Esophagus muscularis mucosa (tissue), 4 donors: ENCODE data around the gene DAB2IP. TPM values are rescaled to one million over a fixed set of nuclear protein-coding genes. Genes with fewer than 3 reads are reported as not detected.

Experiments
- DNase-seq: peaks from one replicate; pipeline ENCODE4 v3.0.0-alpha.2; 2017; ENCODE audit errors: extremely low spot score
- H3K27ac ChIP-seq, 4 donors: fragments of 200-600 bp; sonication (generic); replicated peaks in 1 of 4; 1 replicate in 3 of 4; 2 replicates in 1 of 4; pipeline ENCODE4 v1.5.1; 2016 to 2019; ENCODE audit warnings: mild to moderate bottlenecking in 1 of 4
- H3K27me3 ChIP-seq, 4 donors: fragments of 200-600 bp; sonication (generic); one replicate each; pipeline versions ENCODE4 v1.5.1 to v1.6.0; 2016 to 2019
- H3K36me3 ChIP-seq, 4 donors: fragments of 200-600 bp; sonication (generic); one replicate each; pipeline ENCODE4 v1.5.1; 2016 to 2019
- H3K4me1 ChIP-seq, 4 donors: fragments of 200-600 bp; sonication (generic); one replicate each; pipeline ENCODE4 v1.5.1; 2016 to 2019
- H3K4me3 ChIP-seq, 4 donors: fragments of 200-600 bp; sonication (generic); 1 replicate in 2 of 4; 2 replicates in 2 of 4; pipeline ENCODE4 v1.5.1; 2016 to 2019; ENCODE audit warnings: mild to moderate bottlenecking in 4 of 4, moderate library complexity in 1 of 4
- H3K9me3 ChIP-seq, 4 donors: fragments of 200-600 bp; sonication (generic); 1 replicate in 3 of 4; 2 replicates in 1 of 4; pipeline ENCODE4 v1.5.1; 2016 to 2019
- CTCF ChIP-seq, 3 experiments: fragments of 200-600 bp in 2 of 3; fragments of 450-650 bp in 1 of 3; sonication (generic) in 2 of 3; IDR thresholded peaks; one replicate each; pipeline ENCODE4 v1.5.1; 2017 to 2019; ENCODE audit warnings: antibody characterized with exemption in 3 of 3, mild to moderate bottlenecking in 2 of 3, moderate library complexity in 1 of 3
- EP300 ChIP-seq: sonication (generic); formaldehyde crosslinking; IDR thresholded peaks from one replicate; pipeline ENCODE4 v1.6.1; 2017; ENCODE audit warnings: antibody characterized with exemption
- POLR2A ChIP-seq: fragments of 450-650 bp; IDR thresholded peaks from one replicate; pipeline ENCODE4 v1.6.1; 2017; ENCODE audit warnings: antibody characterized with exemption, moderate library complexity, mild to moderate bottlenecking, low read depth
- POLR2AphosphoS5 ChIP-seq, 2 donors: sonication (generic); formaldehyde crosslinking; IDR thresholded peaks; one replicate each; pipeline ENCODE4 v1.6.1; 2017; ENCODE audit warnings: antibody characterized with exemption in 2 of 2
- WGBS: methylation state at CpG from one replicate; pipeline ENCODE4 v1.1.5; 2018; 5-methylcytosine and 5-hydroxymethylcytosine counted together
- intact Hi-C: fragments of 100-400 bp; cut with DNase I; formaldehyde crosslinking; loops from one replicate; pipeline ENCODE4 v1.15.1; 2023
- total RNA-seq, 4 donors: library from RNA; depleted of rRNA; stranded (reverse); fragments of >200 nt; gene quantifications; one replicate each; pipeline versions ENCODE4 v1.1.0 to v1.2.1, GENCODE V29; 2016

The DAB2IP gene
- total RNA-seq, 4 donors from 2014 or later = 41.7 to 102 (median 62.4) TPM

GRCh38 chr9:121652838-121653231, 1.4 kb downstream of the DAB2IP start:
- peak overlapping the region; percentile 67 to 79 (median 72) for H3K27ac ChIP-seq
- no peaks in the 10 kb centered on the region for H3K36me3 ChIP-seq
- H3K4me1 ChIP-seq = peaks cover 76 to 88% (median 79%) of the 10 kb centered on the region in 4 donors
- H3K4me3 ChIP-seq = peak overlapping the region; percentile 64 to 79 (median 66)
- no peaks in the 10 kb centered on the region for H3K27me3 ChIP-seq
- no peak for TF ChIP-seq POLR2AphosphoS5 (IDR thresholded peaks at IDR 0.05)
- TF ChIP-seq CTCF (IDR thresholded peaks at IDR 0.05) = no peak
- TF ChIP-seq POLR2A = no peak
- no peak for TF ChIP-seq EP300
- intact Hi-C loops = no loop called here
- no peak for DNase-seq
- WGBS = 66% methylated on average over 2 of the region's 2 CpGs
- no peaks in the 10 kb centered on the region for H3K9me3 ChIP-seq

- Histone ChIP-seq H3K4me1 (peaks cover 90 to 100% (median 92%) of the 10 kb centered on the region in 4 donors), H3K27me3 (no peaks in the 10 kb centered on the region), H3K27ac (peak overlapping the region in 3 of 4 donors; percentile 26 to 74 (median 37)), H3K9me3 (no peaks in the 10 kb centered on the region), H3K4me3 (no peak overlapping the region), H3K36me3 (no peaks in the 10 kb centered on the region)
- WGBS = 91% methylated on average over 2 of the region's 3 CpGs
- no peak for TF ChIP-seq EP300
- no peak for TF ChIP-seq CTCF (IDR thresholded peaks at IDR 0.05)
- no peak for DNase-seq
- intact Hi-C loops = no loop called here
These were observed 3.2 kb downstream of the DAB2IP start for GRCh38 chr9:121654499-121655140.

GRCh38 chr9:121655231-121655755, 3.9 kb downstream of the DAB2IP start:
- TF ChIP-seq POLR2AphosphoS5 (IDR thresholded peaks at IDR 0.05) (no peak), CTCF (IDR thresholded peaks at IDR 0.05) (no peak), POLR2A (no peak), EP300 (no peak)
- Histone ChIP-seq H3K4me1 (peaks cover 87 to 100% (median 91%) of the 10 kb centered on the region in 4 donors), H3K36me3 (no peaks in the 10 kb centered on the region), H3K27me3 (no peaks in the 10 kb centered on the region), H3K9me3 (no peaks in the 10 kb centered on the region), H3K27ac (peak overlapping the region in 1 of 4 donors; percentile 6), H3K4me3 (no peak overlapping the region)
- 60% methylated on average over 1 of the region's 3 CpGs for WGBS
- DNase-seq = no peak
- intact Hi-C loops = no loop called here

GRCh38 chr9:121656941-121657470, 5.6 kb downstream of the DAB2IP start:
- Histone ChIP-seq H3K27me3 (no peaks in the 10 kb centered on the region), H3K9me3 (no peaks in the 10 kb centered on the region), H3K27ac (peak overlapping the region; percentile 65 to 74 (median 70)), H3K4me1 (peaks cover 77 to 99% (median 85%) of the 10 kb centered on the region in 4 donors), H3K36me3 (no peaks in the 10 kb centered on the region), H3K4me3 (no peak overlapping the region)
- intact Hi-C loops = no loop called here
- TF ChIP-seq EP300 (no peak), POLR2AphosphoS5 (IDR thresholded peaks at IDR 0.05) (no peak), POLR2A (no peak), CTCF (IDR thresholded peaks at IDR 0.05) (no peak)
- 41% methylated on average over 2 of the region's 5 CpGs for WGBS
- DNase-seq = no peak
